Left colon (tissue), 2 donors: ENCODE results near the gene MLLT10. TPM values are rescaled to one million over a fixed set of nuclear protein-coding genes. Genes with fewer than 3 reads are reported as not detected.
"Not testable (repeated sequence)": the region's sequence is repeated elsewhere in the genome, so short reads cannot be mapped to it uniquely, and the experiment has no call there.

Source experiments
- ATAC-seq: fragments of 200-7000 bp; cut with Tn5 transposase; one replicate; pipeline ENCODE4 v1.9.1; 2020; ENCODE audit warnings: mild to moderate bottlenecking, moderate library complexity
- DNase-seq, 2 donors: peaks; one replicate each; pipeline ENCODE4 v3.0.0-alpha.2; 2020
- intact Hi-C, 2 donors: fragments of 100-400 bp; cut with DNase I in 1 of 2; cut with micrococcal nuclease in 1 of 2; formaldehyde crosslinking; loops; one replicate each; pipeline versions ENCODE4 v1.11.2 to v1.14.0; 2022; cut with DNase I, micrococcal nuclease
- total RNA-seq, 2 donors: library from RNA; stranded (reverse); fragmentation: NEBNext Ultra II Directional; extraction: Animal tissue kit (Norgen Biotek cat#: 25700); gene quantifications; one replicate each; pipeline ENCODE4 v1.2.1, GENCODE V29; 2021
- donor health status: DM: no; HTN: no; CAD: no.
- donor health status: DM: yes; HTN: yes; CAD: no.

The MLLT10 gene
- total RNA-seq, 2 donors from 2014 or later: 23.8 to 31.5 TPM

GRCh38 chr10:21603721-21604120 is 69.7 kb downstream of the MLLT10 start:
- ATAC-seq: no peak
- no peak for DNase-seq
- intact Hi-C loops: no loop called here

GRCh38 chr10:21604651-21605050 is 70.6 kb downstream of the MLLT10 start:
- no peak for DNase-seq
- ATAC-seq: no peak
- intact Hi-C loops: no loop called here

GRCh38 chr10:21607907-21608306 is 73.9 kb downstream of the MLLT10 start:
- ATAC-seq: no peak
- intact Hi-C loops: no loop called here
- DNase-seq: no peak

GRCh38 chr10:21614000-21614399 is 80.0 kb downstream of the MLLT10 start:
- no peak for DNase-seq
- intact Hi-C loops: no loop called here
- no peak for ATAC-seq

- DNase-seq: no peak
- intact Hi-C loops: no loop called here
- no peak for ATAC-seq
These were observed 83.2 kb downstream of the MLLT10 start for GRCh38 chr10:21617267-21617666.

GRCh38 chr10:21623291-21623690 is 89.3 kb downstream of the MLLT10 start:
- ATAC-seq (no peak), DNase-seq (no peak)
- intact Hi-C loops: no loop called here

- intact Hi-C loops, DNase-seq, ATAC-seq: not testable (repeated sequence)
These were observed 90.4 kb downstream of the MLLT10 start for GRCh38 chr10:21624421-21624820.

GRCh38 chr10:21624951-21625350 is 90.9 kb downstream of the MLLT10 start:
- no peak for DNase-seq
- intact Hi-C loops: no loop called here
- no peak for ATAC-seq

- ATAC-seq (no peak), DNase-seq (no peak)
- intact Hi-C loops: no loop called here
These were observed 91.7 kb downstream of the MLLT10 start for GRCh38 chr10:21625623-21626229.

- intact Hi-C loops: no loop called here
- ATAC-seq: no peak
- DNase-seq: no peak
These were observed 92.6 kb downstream of the MLLT10 start for GRCh38 chr10:21626457-21627161.

- DNase-seq (no peak), ATAC-seq (no peak)
- intact Hi-C loops: no loop called here
These were observed 93.3 kb downstream of the MLLT10 start for GRCh38 chr10:21627331-21627730.

GRCh38 chr10:21628023-21628422 is 94.0 kb downstream of the MLLT10 start:
- intact Hi-C loops: no loop called here
- no peak for DNase-seq
- ATAC-seq: peak; percentile 73

GRCh38 chr10:21628645-21629044 is 94.6 kb downstream of the MLLT10 start:
- intact Hi-C loops, ATAC-seq, DNase-seq: not testable (repeated sequence)

GRCh38 chr10:21634599-21635365 is 100.8 kb downstream of the MLLT10 start:
- intact Hi-C loops: no loop called here
- ATAC-seq: peak; percentile 75
- DNase-seq: no peak

GRCh38 chr10:21637795-21638194 is 103.8 kb downstream of the MLLT10 start:
- DNase-seq (no peak), ATAC-seq (no peak)
- intact Hi-C loops: no loop called here

- intact Hi-C loops: no loop called here
- DNase-seq (no peak), ATAC-seq (no peak)
These were observed 104.6 kb downstream of the MLLT10 start for GRCh38 chr10:21638681-21639080.

- intact Hi-C loops: no loop called here
- DNase-seq (no peak), ATAC-seq (no peak)
These were observed 114.0 kb downstream of the MLLT10 start for GRCh38 chr10:21648040-21648439.

GRCh38 chr10:21649454-21649872 is 115.4 kb downstream of the MLLT10 start:
- ATAC-seq: no peak
- DNase-seq: no peak
- intact Hi-C loops: no loop called here

GRCh38 chr10:21650353-21650752 is 116.3 kb downstream of the MLLT10 start:
- DNase-seq (no peak), ATAC-seq (no peak)
- intact Hi-C loops: no loop called here

- intact Hi-C loops: no loop called here
- ATAC-seq: no peak
- no peak for DNase-seq
These were observed 121.2 kb downstream of the MLLT10 start for GRCh38 chr10:21655236-21655635.
